T47D (cell line): ENCODE data around the gene PRR12.

Source experiments
- DNase-seq, 2 experiments: peaks; one replicate each; pipeline versions ENCODE4 v3.0.0 to v3.0.0-alpha.2; 2011 to 2012; ENCODE audit warnings: low read depth in 1 of 2, low spot score in 1 of 2
- JUND ChIP-seq: IDR thresholded peaks from 2 replicates; pipeline ENCODE4 v1.6.1; 2012; ENCODE audit warnings: low read depth
- in situ Hi-C: cut with HindIII; loops from 2 replicates; pipeline ENCODE4 v1.10.0; 2016; ENCODE audit warnings: low sequenced_read_pairs, low pct_unique_long_range_greater_than_20kb

PRR12 gene

GRCh38 chr19:49570138-49570856 lies 20.7 kb upstream of the PRR12 start:
- no peak for TF ChIP-seq JUND
- DNase-seq: peak; percentile 34 to 85
- in situ Hi-C loops: no loop called here

- TF ChIP-seq JUND: no peak
- in situ Hi-C loops: no loop called here
- DNase-seq: peak in 1 of 2 experiments; percentile 79
These were observed 19.8 kb upstream of the PRR12 start for GRCh38 chr19:49570997-49571676.

GRCh38 chr19:49573009-49573408 lies 18.0 kb upstream of the PRR12 start:
- DNase-seq: peak in 1 of 2 experiments; percentile 41
- in situ Hi-C loops: no loop called here
- no peak for TF ChIP-seq JUND

GRCh38 chr19:49573425-49573824 lies 17.6 kb upstream of the PRR12 start:
- in situ Hi-C loops: no loop called here
- no peak for DNase-seq
- no peak for TF ChIP-seq JUND

GRCh38 chr19:49574206-49574755 lies 16.7 kb upstream of the PRR12 start:
- no peak for DNase-seq
- no peak for TF ChIP-seq JUND
- in situ Hi-C loops: no loop called here

- in situ Hi-C loops: no loop called here
- DNase-seq: no peak
- no peak for TF ChIP-seq JUND
These were observed 11.8 kb upstream of the PRR12 start for GRCh38 chr19:49579193-49579592.

GRCh38 chr19:49579947-49580263 lies 11.1 kb upstream of the PRR12 start:
- in situ Hi-C loops: no loop called here
- TF ChIP-seq JUND: no peak

GRCh38 chr19:49580264-49581006 lies 10.5 kb upstream of the PRR12 start, which contains the start of gene NOSIP:
Gene NOSIP (minus strand): TSS chr19:49580556. CDS start chr19:49560691, 19,865 bp downstream.
- peak; percentile 53 to 96 for DNase-seq
- in situ Hi-C loops: no loop called here
- no peak for TF ChIP-seq JUND

More at GRCh38 chr19:49579947-49580263, 11.1 kb upstream of the PRR12 start:
- DNase-seq: no peak

- DNase-seq: peak in 1 of 2 experiments; percentile 75
- in situ Hi-C loops: no loop called here
These were observed 9.9 kb upstream of the PRR12 start, which contains the start of gene PRRG2 for GRCh38 chr19:49581007-49581508. Gene PRRG2 (plus strand): TSS chr19:49581316. CDS start chr19:49583220, 1,904 bp downstream.

GRCh38 chr19:49583239-49583638 lies 7.7 kb upstream of the PRR12 start:
- in situ Hi-C loops: no loop called here
- no peak for TF ChIP-seq JUND
- DNase-seq: no peak

More at GRCh38 chr19:49581007-49581508, 9.9 kb upstream of the PRR12 start, which contains the start of gene PRRG2:
- no peak for TF ChIP-seq JUND

GRCh38 chr19:49585023-49585422 lies 6.0 kb upstream of the PRR12 start:
- in situ Hi-C loops: no loop called here
- no peak for DNase-seq
- TF ChIP-seq JUND: no peak

GRCh38 chr19:49587227-49587626 lies 3.8 kb upstream of the PRR12 start:
- no peak for TF ChIP-seq JUND
- DNase-seq: no peak
- in situ Hi-C loops: no loop called here
